Measurements from ENCODE around the gene CDC42EP4. TPM values are rescaled to one million over a fixed set of nuclear protein-coding genes. Genes with fewer than 3 reads are reported as not detected.

The CDC42EP4 gene
- total and polyA plus RNA-seq, 10 of the 15 experiments (the other 5 are each of a cell fraction or from before 2014, with no cell fraction given), result 0.05 to 7.1 (median 2.7) TPM

DNA sequence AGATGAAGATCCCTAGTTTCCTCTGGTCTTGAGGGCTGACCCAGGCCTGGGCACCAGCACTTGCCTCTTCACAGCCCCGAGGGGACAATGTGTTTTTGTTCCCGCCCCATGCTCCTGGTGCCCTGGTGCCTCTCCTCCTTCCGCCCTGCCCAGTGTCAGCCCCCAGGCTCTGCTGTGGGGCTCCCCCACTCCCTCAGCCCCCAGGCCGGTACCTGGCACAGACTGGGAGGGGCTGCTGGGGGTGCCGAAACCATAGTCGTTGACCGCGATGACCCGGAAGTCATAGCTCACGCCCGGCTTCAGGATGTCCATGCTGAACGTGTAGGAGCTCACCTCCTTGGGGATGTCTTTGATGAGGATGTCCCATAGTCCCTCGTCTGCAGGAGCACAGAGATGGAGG is 40.5 kb upstream of the CDC42EP4 start:
- SMC1A ChIA-PET (ENCODE audit: uncharacterized antibody, unreplicated experiment), result no interaction called here
- H3K9ac ChIP-seq (ENCODE audit: control insufficient read depth, insufficient read depth, low read length), result no peak overlapping the region
- no peak overlapping the region for H2AFZ ChIP-seq (ENCODE audit: control insufficient read depth, low read depth, low read length)
- H3K36me3 ChIP-seq (ENCODE audit: control insufficient read depth in 2 of 2, insufficient read depth in 2 of 2, low read length in 1 of 2), result no peaks in the 10 kb centered on the region
- FAIRE-seq (no peak), ATAC-seq (no peak), DNase-seq (ENCODE audit: low read depth, low spot score) (no peak)
- H3K9me3 ChIP-seq (replicated peaks; ENCODE audit: control insufficient read depth, insufficient read depth, low read length), result no peaks in the 10 kb centered on the region
- no peak overlapping the region for H3K4me3 ChIP-seq
- POLR2A ChIA-PET, result no interaction called here
- CTCF ChIA-PET, result no interaction called here
- in situ Hi-C loops (cut with MboI) (no loop called here), intact Hi-C loops (cut with micrococcal nuclease; ENCODE audit: unreplicated experiment) (no loop called here)
- H4K20me1 ChIP-seq (ENCODE audit: control insufficient read depth, insufficient read depth), result no peaks in the 10 kb centered on the region
- RAD21 ChIA-PET (ENCODE audit: unreplicated experiment), result no interaction called here
- no peaks in the 10 kb centered on the region for H3K4me1 ChIP-seq (ENCODE audit: control insufficient read depth, insufficient read depth, low read length)
- H3K4me2 ChIP-seq (ENCODE audit: control insufficient read depth, insufficient read depth), result no peak overlapping the region
- no peaks in the 10 kb centered on the region for H3K79me2 ChIP-seq (ENCODE audit: control insufficient read depth, insufficient read depth, low read length)
- no peak overlapping the region for H3K27ac ChIP-seq (ENCODE audit: control insufficient read depth, insufficient read depth)
- no peak for TF ChIP-seq CHD2 (IDR thresholded peaks at IDR 0.05; ENCODE audit: borderline replicate concordance, low read depth, low read length)
- no peak for TF ChIP-seq ASH2L (IDR thresholded peaks at IDR 0.05; ENCODE audit: borderline replicate concordance, low read depth)
- TF ChIP-seq DPF2 (IDR thresholded peaks at IDR 0.05), result no peak
- no peak for TF ChIP-seq IRF4 (IDR thresholded peaks at IDR 0.05; ENCODE audit: low read depth, low read length)
- no peak for TF ChIP-seq CHD4 (IDR thresholded peaks at IDR 0.05)
- TF ChIP-seq POU2F2 (IDR thresholded peaks at IDR 0.05; ENCODE audit: borderline replicate concordance, low read depth, low read length), result no peak
- TF ChIP-seq, protein P1, sequence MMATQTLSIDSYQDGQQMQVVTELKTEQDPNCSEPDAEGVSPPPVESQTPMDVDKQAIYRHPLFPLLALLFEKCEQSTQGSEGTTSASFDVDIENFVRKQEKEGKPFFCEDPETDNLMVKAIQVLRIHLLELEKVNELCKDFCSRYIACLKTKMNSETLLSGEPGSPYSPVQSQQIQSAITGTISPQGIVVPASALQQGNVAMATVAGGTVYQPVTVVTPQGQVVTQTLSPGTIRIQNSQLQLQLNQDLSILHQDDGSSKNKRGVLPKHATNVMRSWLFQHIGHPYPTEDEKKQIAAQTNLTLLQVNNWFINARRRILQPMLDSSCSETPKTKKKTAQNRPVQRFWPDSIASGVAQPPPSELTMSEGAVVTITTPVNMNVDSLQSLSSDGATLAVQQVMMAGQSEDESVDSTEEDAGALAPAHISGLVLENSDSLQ (IDR thresholded peaks at IDR 0.05), result no peak
- TF ChIP-seq MXI1 (IDR thresholded peaks at IDR 0.05; ENCODE audit: low read depth, low read length), result no peak
- no peak for TF ChIP-seq REST (IDR thresholded peaks at IDR 0.05; ENCODE audit: low read depth, low read length)
- BruUV-seq (replicated peaks), result no TSS peak
- H3K27me3 ChIP-seq (replicated peaks in 1 of 2; ENCODE audit: control insufficient read depth in 2 of 2, insufficient read depth in 2 of 2, low read length in 1 of 2), result no peaks in the 10 kb centered on the region
- WGBS (ENCODE audit: insufficient coverage, insufficient replicate concordance, low lambda C conversion rate, missing lambda C conversion rate), result 61% methylated on average over 13 of the region's 13 CpGs

All from GM12878 (cell line).